BLaER1 treated with 17β-estradiol and CSF1 and Interleukin-3, amounts not matched to agents 10 nM and 100 nM (cell line): ENCODE data around the gene MS4A2.
"Not testable (repeated sequence)": the region's sequence is repeated elsewhere in the genome, so short reads cannot be mapped to it uniquely, and the experiment has no call there.

ENCODE experiments used
- H3K27ac ChIP-seq, 11 experiments: shearing (Covaris generic); formaldehyde crosslinking; 2 replicates each; pipeline ENCODE4 v1.8.1; 2022
- H3K27me3 ChIP-seq, 11 experiments: shearing (Covaris generic); formaldehyde crosslinking; 2 replicates each; pipeline ENCODE4 v1.8.1; 2022
- H3K36me3 ChIP-seq, 11 experiments: shearing (Covaris generic); formaldehyde crosslinking; 2 replicates each; pipeline ENCODE4 v1.8.1; 2022
- H3K4me1 ChIP-seq, 10 experiments: shearing (Covaris generic); formaldehyde crosslinking; 2 replicates each; pipeline ENCODE4 v1.8.1; 2022
- H3K4me2 ChIP-seq, 11 experiments: shearing (Covaris generic); formaldehyde crosslinking; 2 replicates each; pipeline ENCODE4 v1.8.1; 2022
- H3K4me3 ChIP-seq, 10 experiments: shearing (Covaris generic); formaldehyde crosslinking; 2 replicates each; pipeline ENCODE4 v1.8.1; 2022
- H3K9ac ChIP-seq, 11 experiments: shearing (Covaris generic); formaldehyde crosslinking; 2 replicates each; pipeline ENCODE4 v1.8.1; 2022
- H3K9me3 ChIP-seq, 11 experiments: shearing (Covaris generic); formaldehyde crosslinking; replicated peaks in 1 of 11; 2 replicates each; pipeline ENCODE4 v1.8.1; 2022
- H4K20me1 ChIP-seq, 11 experiments: shearing (Covaris generic); formaldehyde crosslinking; 2 replicates each; pipeline ENCODE4 v1.8.1; 2022
- Cebpa-rat ChIP-seq, 11 experiments: shearing (Covaris generic); IDR thresholded peaks; 2 replicates each; pipeline ENCODE4 v1.8.1; 2022

The MS4A2 gene

DNA sequence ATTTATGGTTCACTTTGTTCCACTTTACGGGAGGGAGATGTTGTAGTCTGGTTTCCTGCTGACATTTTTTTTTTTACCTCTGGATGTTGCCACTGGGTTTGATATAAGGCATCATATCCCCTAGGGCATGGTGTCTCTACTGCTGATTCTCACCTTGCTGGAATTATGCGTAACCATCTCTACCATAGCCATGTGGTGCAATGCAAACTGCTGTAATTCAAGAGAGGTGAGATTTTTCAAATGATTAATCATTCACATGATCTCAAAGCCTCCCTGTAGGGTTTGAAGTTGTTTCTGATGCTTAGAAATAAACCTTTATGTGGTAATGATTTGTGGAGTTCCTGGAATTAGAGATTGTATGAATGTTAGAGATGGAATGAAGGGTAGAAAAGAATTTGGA is 19.0 kb upstream of the MS4A2 start:
- H3K4me3 ChIP-seq = no peak overlapping the region
- no peak overlapping the region for H3K27ac ChIP-seq
- no peak overlapping the region for H3K9ac ChIP-seq
- H3K36me3 ChIP-seq = no peaks in the 10 kb centered on the region
- no peak overlapping the region for H3K4me2 ChIP-seq
- peaks cover 0 to 9% (median 5%) of the 10 kb centered on the region in 11 experiments; a peak in 7 of 22 replicates for H3K9me3 ChIP-seq
- TF ChIP-seq Cebpa-rat (IDR thresholded peaks at IDR 0.05) = no peak
- H4K20me1 ChIP-seq = no peaks in the 10 kb centered on the region
- H3K27me3 ChIP-seq = no peaks in the 10 kb centered on the region
- peaks cover 0 to 5% (median 2%) of the 10 kb centered on the region in 10 experiments; a peak in 10 of 20 replicates for H3K4me1 ChIP-seq

DNA sequence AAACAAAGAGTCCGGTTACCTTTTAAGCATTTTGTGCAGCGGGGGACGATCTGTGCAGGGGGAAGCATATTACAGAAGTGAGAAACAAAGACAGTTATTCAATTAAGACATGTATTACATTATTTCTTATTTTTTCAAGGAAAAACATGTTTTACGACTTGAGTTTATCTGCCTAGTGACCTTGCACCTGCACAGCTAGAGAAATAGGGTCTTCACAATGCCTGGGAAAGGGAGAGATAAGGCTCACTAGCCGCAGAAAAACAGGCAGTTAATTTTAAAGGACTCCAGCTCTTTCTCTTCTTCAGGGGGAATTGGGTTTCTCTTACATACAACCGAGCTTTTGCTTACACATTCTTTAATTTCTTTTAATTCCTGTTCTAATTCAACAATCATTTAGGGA is 16.8 kb upstream of the MS4A2 start:
- H3K9me3 ChIP-seq, H3K27ac ChIP-seq, H4K20me1 ChIP-seq, H3K9ac ChIP-seq, H3K4me2 ChIP-seq, H3K36me3 ChIP-seq, H3K4me1 ChIP-seq, H3K27me3 ChIP-seq, H3K4me3 ChIP-seq: not testable (repeated sequence)

DNA sequence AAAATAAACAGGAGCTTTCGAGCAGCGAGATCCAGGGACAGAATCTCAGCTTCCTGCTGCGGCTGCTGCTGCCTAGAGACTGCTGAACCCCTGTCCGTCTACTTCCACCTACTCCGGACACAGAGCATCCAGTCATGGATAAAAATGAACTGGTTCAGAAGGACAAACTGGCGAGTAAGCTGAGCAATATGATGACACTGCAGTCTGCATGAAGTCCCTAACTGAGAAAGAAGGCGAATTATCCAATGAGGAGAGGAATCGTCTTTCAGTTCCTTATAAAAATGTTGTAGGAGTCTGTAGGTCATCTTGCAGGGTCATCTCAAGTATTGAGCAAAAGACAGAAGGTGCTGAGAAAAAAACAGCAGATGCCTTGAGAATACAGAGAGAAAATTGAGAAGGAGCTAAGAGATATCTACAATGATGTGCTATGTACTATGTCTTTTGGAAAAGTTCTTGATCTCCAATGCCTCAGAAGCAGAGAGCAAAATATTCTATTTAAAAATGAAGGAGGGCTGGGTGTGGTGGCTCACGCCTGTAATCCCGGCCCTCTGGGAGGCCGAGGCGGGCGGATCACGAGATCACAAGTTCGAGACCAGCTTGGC is 11.1 kb upstream of the MS4A2 start:
- peaks cover 0 to 11% (median 5%) of the 10 kb centered on the region in 10 experiments; a peak in 7 of 20 replicates for H3K4me1 ChIP-seq
- 0 out of 22 replicates have a peak overlapping the region, but pooled peaks of 1 of the 11 experiments have one; percentile 6 for H3K27ac ChIP-seq
- no peaks in the 10 kb centered on the region for H4K20me1 ChIP-seq
- no peaks in the 10 kb centered on the region for H3K27me3 ChIP-seq
- no peak for TF ChIP-seq Cebpa-rat (IDR thresholded peaks at IDR 0.05)
- peaks cover 0 to 43% (median 13%) of the 10 kb centered on the region in 11 experiments; a peak in 14 of 22 replicates for H3K9me3 ChIP-seq
- H3K9ac ChIP-seq = no peak overlapping the region
- H3K4me3 ChIP-seq = no peak overlapping the region
- H3K36me3 ChIP-seq = no peaks in the 10 kb centered on the region
- H3K4me2 ChIP-seq = peak overlapping the region in 3 of 11 experiments; percentile 0 to 30 (median 8); a peak in 3 of 22 replicates

DNA sequence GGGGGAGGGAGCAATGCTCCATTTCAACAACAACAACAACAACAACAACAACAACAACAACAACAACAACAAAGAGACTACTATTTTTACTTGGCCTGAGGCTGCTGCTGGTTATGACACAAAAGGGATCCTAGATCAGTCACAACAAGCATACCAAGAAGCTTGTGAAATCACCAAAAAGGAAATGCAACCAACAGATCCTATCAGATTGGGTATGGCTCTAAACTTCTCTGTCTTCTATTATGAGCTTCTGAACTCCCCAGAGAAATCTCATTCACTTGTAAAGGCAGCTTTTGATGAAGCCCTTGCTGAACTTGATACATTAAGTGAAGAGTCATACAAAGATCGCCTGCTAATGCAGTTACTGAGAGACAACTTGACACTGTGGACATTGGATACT is 10.5 kb upstream of the MS4A2 start:
- Histone ChIP-seq H4K20me1 (no peaks in the 10 kb centered on the region), H3K4me2 (peak overlapping the region in 5 of 11 experiments; percentile 0 to 38 (median 13); a peak in 4 of 22 replicates), H3K4me1 (peaks cover 0 to 11% (median 5%) of the 10 kb centered on the region in 10 experiments; a peak in 7 of 20 replicates), H3K27me3 (no peaks in the 10 kb centered on the region), H3K27ac (0 out of 22 replicates have a peak overlapping the region, but pooled peaks of 1 of the 11 experiments have one; percentile 6), H3K9me3 (peaks cover 0 to 43% (median 13%) of the 10 kb centered on the region in 11 experiments; a peak in 14 of 22 replicates), H3K4me3 (no peak overlapping the region), H3K36me3 (no peaks in the 10 kb centered on the region), H3K9ac (no peak overlapping the region)
- TF ChIP-seq Cebpa-rat (IDR thresholded peaks at IDR 0.05) = no peak

DNA sequence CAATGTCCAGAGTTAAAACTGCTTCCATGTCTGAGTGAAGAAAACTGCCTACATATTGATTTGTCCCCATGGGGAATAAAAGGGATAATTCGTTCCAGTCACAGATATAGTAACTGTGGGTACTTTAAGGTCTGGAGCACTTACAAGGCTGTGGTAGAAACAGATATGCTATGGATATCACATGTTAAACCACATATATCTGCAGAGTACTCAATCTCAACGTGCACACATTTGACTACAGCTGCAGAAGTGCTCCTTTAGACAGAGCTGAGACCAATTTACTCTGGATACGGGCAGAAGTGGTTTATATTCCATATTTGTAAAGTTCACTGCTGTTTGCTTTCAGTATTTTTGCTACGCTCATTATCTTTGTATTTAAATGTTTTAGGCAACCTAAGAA is 9.7 kb upstream of the MS4A2 start:
- H3K9ac ChIP-seq = no peak overlapping the region
- H4K20me1 ChIP-seq = no peaks in the 10 kb centered on the region
- H3K4me2 ChIP-seq = peak overlapping the region in 1 of 11 experiments; percentile 38; a peak in 1 of 22 replicates
- TF ChIP-seq Cebpa-rat (IDR thresholded peaks at IDR 0.05) = no peak
- H3K27ac ChIP-seq = no peak overlapping the region
- peaks cover 0 to 39% (median 8%) of the 10 kb centered on the region in 11 experiments; a peak in 14 of 22 replicates for H3K9me3 ChIP-seq
- peaks cover 0 to 11% (median 5%) of the 10 kb centered on the region in 10 experiments; a peak in 7 of 20 replicates for H3K4me1 ChIP-seq
- no peaks in the 10 kb centered on the region for H3K36me3 ChIP-seq
- H3K27me3 ChIP-seq = no peaks in the 10 kb centered on the region
- no peak overlapping the region for H3K4me3 ChIP-seq

DNA sequence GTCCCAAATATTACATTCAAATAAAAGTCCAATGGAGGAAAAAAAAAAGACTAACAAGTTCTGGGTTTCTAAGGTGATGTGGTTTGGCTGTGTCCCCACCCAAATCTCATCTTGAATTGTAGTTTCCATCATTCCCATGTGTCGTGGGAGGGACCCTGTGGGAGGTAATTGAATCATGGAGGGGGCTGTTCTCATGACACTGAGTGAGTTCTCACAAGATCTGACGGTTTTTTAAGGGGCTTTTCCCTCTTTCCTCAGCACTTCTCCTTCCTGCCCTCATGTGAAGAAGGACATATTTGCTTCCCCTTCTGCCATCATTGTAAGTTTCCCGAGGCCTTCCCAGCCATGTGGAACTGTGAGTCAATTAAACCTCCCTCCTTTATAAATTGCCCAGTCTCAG is 7.9 kb upstream of the MS4A2 start:
- Histone ChIP-seq H3K27ac (no peak overlapping the region), H3K4me2 (no peak overlapping the region), H4K20me1 (no peaks in the 10 kb centered on the region), H3K9me3 (peaks cover 0 to 38% (median 6%) of the 10 kb centered on the region in 11 experiments; a peak in 12 of 22 replicates), H3K4me1 (peaks cover 0 to 11% (median 5%) of the 10 kb centered on the region in 10 experiments; a peak in 7 of 20 replicates), H3K9ac (no peak overlapping the region), H3K27me3 (no peaks in the 10 kb centered on the region), H3K36me3 (no peaks in the 10 kb centered on the region), H3K4me3 (no peak overlapping the region)
- TF ChIP-seq Cebpa-rat (IDR thresholded peaks at IDR 0.05) = no peak

DNA sequence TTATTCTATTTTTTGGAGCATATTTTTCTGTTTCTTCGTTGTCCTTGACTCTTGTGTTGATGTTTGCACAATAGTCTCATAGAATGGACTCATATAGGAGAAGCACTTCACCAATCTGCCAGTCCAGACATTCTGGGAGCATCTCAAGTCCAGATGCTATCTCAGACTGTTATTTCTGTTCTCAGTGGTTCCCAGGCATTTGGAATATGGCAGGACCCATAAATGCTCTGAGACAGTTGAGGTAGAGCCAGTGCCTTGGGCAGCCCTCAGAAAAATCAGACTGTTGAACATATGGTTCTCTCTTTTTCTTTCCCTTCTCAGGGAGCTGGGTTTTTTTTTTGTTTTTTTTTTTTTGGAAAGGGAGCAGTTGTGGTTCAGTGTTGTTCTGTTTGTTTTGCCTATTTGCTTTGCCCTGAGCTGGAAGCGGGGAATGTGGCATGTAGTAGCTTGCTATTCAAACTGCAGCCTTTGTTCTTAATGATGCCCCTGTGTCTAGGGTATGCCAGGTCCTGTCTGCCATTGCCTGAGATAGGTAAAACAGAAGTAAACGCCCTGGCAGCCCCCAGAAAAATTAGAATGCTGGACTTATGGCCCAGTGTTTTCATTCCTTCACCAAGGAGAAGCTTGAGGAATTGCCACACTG is 3.7 kb upstream of the MS4A2 start:
- Histone ChIP-seq H3K36me3 (no peaks in the 10 kb centered on the region), H3K9me3 (peaks cover 0 to 20% (median 0%) of the 10 kb centered on the region in 11 experiments; a peak in 8 of 22 replicates), H3K27ac (no peak overlapping the region), H3K4me2 (no peak overlapping the region), H3K9ac (no peak overlapping the region), H3K4me1 (no peaks in the 10 kb centered on the region), H4K20me1 (no peaks in the 10 kb centered on the region), H3K4me3 (no peak overlapping the region), H3K27me3 (no peaks in the 10 kb centered on the region)
- no peak for TF ChIP-seq Cebpa-rat (IDR thresholded peaks at IDR 0.05)

DNA sequence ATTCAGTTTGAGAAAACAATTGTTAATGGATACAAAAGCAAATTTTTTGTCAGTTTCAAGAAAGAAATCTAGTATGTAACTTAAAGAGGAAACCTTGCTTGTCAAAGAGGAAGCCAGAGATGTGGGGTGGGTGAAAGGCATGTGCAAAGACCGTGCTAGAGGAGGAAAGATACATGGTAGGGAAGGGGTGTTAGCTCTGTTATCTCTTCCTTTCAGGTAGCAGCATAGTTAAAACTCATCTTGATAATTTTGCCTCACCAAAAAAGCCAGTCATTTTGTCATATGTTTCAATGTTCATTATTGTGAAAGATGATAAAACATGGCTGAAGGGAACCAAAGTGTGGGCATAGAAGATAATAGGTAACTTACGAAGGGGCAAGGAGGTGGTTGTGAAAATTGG is 2.6 kb upstream of the MS4A2 start:
- no peaks in the 10 kb centered on the region for H3K36me3 ChIP-seq
- no peaks in the 10 kb centered on the region for H3K4me1 ChIP-seq
- no peaks in the 10 kb centered on the region for H3K27me3 ChIP-seq
- peaks cover 0 to 8% (median 0%) of the 10 kb centered on the region in 11 experiments; a peak in 6 of 22 replicates for H3K9me3 ChIP-seq
- no peak for TF ChIP-seq Cebpa-rat (IDR thresholded peaks at IDR 0.05)
- no peak overlapping the region for H3K4me3 ChIP-seq
- no peaks in the 10 kb centered on the region for H4K20me1 ChIP-seq
- no peak overlapping the region for H3K27ac ChIP-seq
- no peak overlapping the region for H3K9ac ChIP-seq
- H3K4me2 ChIP-seq = no peak overlapping the region

DNA sequence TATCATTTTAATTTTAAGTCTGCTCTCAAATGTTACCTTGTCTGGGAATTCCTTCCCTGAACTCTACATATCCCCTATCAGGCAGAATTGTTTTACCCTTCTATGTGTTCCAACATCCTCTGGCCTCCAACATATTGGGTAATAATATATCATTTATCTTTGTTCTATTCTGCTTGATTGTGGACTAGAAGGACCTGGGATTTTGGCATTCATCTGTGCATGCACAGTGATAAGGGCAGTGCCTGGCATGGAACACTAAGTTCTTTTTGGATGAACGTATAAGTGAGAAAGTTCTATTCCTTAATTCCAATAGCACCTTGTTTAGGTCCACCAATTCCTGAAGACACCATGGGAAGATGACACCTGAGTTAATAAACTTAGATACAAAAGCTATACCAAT is 1.2 kb upstream of the MS4A2 start:
- Histone ChIP-seq H3K4me3 (no peak overlapping the region), H3K36me3 (no peaks in the 10 kb centered on the region), H3K4me2 (no peak overlapping the region), H3K9ac (no peak overlapping the region), H3K9me3 (no peaks in the 10 kb centered on the region), H3K4me1 (no peaks in the 10 kb centered on the region), H4K20me1 (no peaks in the 10 kb centered on the region), H3K27ac (no peak overlapping the region), H3K27me3 (no peaks in the 10 kb centered on the region)
- no peak for TF ChIP-seq Cebpa-rat (IDR thresholded peaks at IDR 0.05)
